ENCODE results near the gene SCGB1C1. TPM values are rescaled to one million over a fixed set of nuclear protein-coding genes. Genes with fewer than 3 reads are reported as not detected.

The SCGB1C1 gene
- total and polyA plus RNA-seq, 2 donors (not counting 1 experiment from before 2014, with no cell fraction given): not detected

DNA sequence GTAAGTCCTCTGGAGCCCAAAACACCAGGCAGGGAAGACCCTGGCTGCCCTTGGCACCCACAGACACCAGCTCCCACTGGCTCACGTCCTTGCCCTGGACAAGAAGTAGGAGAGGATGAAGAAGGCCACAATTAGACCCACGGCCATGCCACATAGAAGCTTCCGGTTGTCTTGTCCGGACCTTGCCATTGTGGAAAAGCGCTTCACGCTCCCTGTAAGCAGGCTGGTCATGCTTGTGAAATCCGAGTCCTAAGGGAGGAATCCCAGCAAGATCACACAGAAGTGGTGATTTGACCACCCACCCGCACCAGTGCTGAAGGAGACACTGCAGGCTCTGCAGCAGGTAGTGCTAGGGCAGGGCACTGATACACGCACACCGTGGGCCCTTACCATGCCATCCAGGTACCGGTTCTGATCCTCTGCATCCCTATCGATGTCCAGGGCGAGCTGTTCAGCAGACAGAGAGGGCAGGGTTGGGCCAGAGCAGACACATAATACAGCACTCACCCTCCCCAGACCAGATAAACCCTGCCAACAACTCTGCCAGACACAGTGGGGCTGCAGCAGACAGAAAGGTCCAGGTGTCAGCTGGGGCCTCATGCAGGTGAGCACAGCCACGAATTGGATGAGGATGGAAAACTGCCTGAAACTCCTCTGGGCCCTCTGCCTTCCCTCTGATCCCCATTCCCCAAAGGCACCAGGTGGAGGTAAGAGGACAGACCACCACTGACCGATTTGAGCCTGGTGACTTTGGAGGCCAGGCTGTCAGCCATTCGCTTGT lies 12.5 kb downstream of the SCGB1C1 start:
- H3K9ac ChIP-seq (ENCODE audit: low read length): no peak overlapping the region
- no peak overlapping the region for H2AFZ ChIP-seq (ENCODE audit: insufficient read depth, low read depth, low read length, poor library complexity, severe bottlenecking)
- 97% methylated on average over 13 of the region's 16 CpGs for WGBS (ENCODE audit: insufficient coverage)
- peaks cover 64% of the 10 kb centered on the region for H3K79me2 ChIP-seq (ENCODE audit: control insufficient read depth, insufficient read depth, low read length)
- H3K4me3 Mint-ChIP-seq: peak overlapping the region; percentile 98
- ChIA-PET CTCF (interaction anchor here (2.1 to 4.0 kb wide), 2 partner anchors 46 to 245 kb away, joined by 6 to 33 read pairs; partner anchors contain the start of gene PTDSS2), POLR2A (interaction anchor here (0.5 to 0.9 kb wide), 2 partner anchors 127 to 209 kb away, joined by 3 read pairs; partner anchors contain the start of gene SIGIRR)
- H3K9me3 ChIP-seq (ENCODE audit: control extremely low read depth in 1 of 3, control insufficient read depth in 2 of 3, insufficient read depth in 1 of 3, low read length in 2 of 3): no peaks in the 10 kb centered on the region
- H3K4me2 ChIP-seq (replicated peaks; ENCODE audit: low read depth, low read length, poor library complexity, severe bottlenecking): peak overlapping the region; percentile 98
- no peak overlapping the region for H3K4me3 ChIP-seq (ENCODE audit: control extremely low read depth in 1 of 5, extremely low read depth in 1 of 5, insufficient read depth in 1 of 5, low read depth in 2 of 5, low read length in 4 of 5)
- intact Hi-C loops (cut with micrococcal nuclease): loop anchor here (5.0 kb wide), 2 partner anchors 332 to 592 kb away; partner anchors contain the start of genes HRAS, LRRC56 and SLC25A22
- peak overlapping the region; percentile 100 for H3K27ac Mint-ChIP-seq
- H3K36me3 ChIP-seq (replicated peaks in 1 of 2; ENCODE audit: control extremely low read depth in 1 of 2, control insufficient read depth in 1 of 2, extremely low read depth in 1 of 2, insufficient read depth in 2 of 2, low read length in 1 of 2): peaks cover 0 to 41% of the 10 kb centered on the region in 2 experiments
- ATAC-seq (ENCODE audit: low read depth) (no peak), DNase-seq (no peak)
- no peaks in the 10 kb centered on the region for H3K27me3 ChIP-seq (replicated peaks in 1 of 4; ENCODE audit: control extremely low read depth in 1 of 4, control insufficient read depth in 3 of 4, insufficient read depth in 4 of 4, low read length in 3 of 4)
- TF ChIP-seq, protein P1, sequence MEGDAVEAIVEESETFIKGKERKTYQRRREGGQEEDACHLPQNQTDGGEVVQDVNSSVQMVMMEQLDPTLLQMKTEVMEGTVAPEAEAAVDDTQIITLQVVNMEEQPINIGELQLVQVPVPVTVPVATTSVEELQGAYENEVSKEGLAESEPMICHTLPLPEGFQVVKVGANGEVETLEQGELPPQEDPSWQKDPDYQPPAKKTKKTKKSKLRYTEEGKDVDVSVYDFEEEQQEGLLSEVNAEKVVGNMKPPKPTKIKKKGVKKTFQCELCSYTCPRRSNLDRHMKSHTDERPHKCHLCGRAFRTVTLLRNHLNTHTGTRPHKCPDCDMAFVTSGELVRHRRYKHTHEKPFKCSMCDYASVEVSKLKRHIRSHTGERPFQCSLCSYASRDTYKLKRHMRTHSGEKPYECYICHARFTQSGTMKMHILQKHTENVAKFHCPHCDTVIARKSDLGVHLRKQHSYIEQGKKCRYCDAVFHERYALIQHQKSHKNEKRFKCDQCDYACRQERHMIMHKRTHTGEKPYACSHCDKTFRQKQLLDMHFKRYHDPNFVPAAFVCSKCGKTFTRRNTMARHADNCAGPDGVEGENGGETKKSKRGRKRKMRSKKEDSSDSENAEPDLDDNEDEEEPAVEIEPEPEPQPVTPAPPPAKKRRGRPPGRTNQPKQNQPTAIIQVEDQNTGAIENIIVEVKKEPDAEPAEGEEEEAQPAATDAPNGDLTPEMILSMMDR (IDR thresholded peaks at IDR 0.05): no peak
- TF ChIP-seq EZH2 (IDR thresholded peaks at IDR 0.05; ENCODE audit: borderline replicate concordance, insufficient read depth, low read depth, low read length, poor library complexity, severe bottlenecking): no peak
- H3K4me1 ChIP-seq (ENCODE audit: control insufficient read depth in 2 of 2, insufficient read depth in 2 of 2, low read length in 2 of 2): peaks cover 26 to 44% of the 10 kb centered on the region in 2 donors
- H4K20me1 ChIP-seq (ENCODE audit: control insufficient read depth, insufficient read depth, low read length, poor library complexity, severe bottlenecking): peaks cover 70% of the 10 kb centered on the region
- no peaks in the 10 kb centered on the region for H3K9me3 Mint-ChIP-seq (ENCODE audit: insufficient read depth)
- H3K4me1 Mint-ChIP-seq: peaks cover 55% of the 10 kb centered on the region
- H3K27me3 Mint-ChIP-seq: no peaks in the 10 kb centered on the region
- no peak overlapping the region for H3K27ac ChIP-seq (ENCODE audit: low read length in 2 of 2)
